HL-60 (cell line): ENCODE data around the gene MCUB.
"Not testable (repeated sequence)": the region's sequence is repeated elsewhere in the genome, so short reads cannot be mapped to it uniquely, and the experiment has no call there.

Experiments used
- DNase-seq, 2 experiments: peaks; one replicate each; pipeline ENCODE4 v3.0.0-alpha.2; 2010 to 2020; ENCODE audit warnings: low read depth in 1 of 2, low spot score in 1 of 2
- H3K27ac ChIP-seq: fragments of 250-450 bp; sonication (Bioruptor Pico); replicated peaks from 2 replicates; pipeline ENCODE4 v1.5.1; 2020; ENCODE audit warnings: mild to moderate bottlenecking, moderate library complexity
- H3K27me3 ChIP-seq: fragments of 250-450 bp; sonication (Bioruptor Pico); 2 replicates; pipeline ENCODE4 v1.5.1; 2021; ENCODE audit warnings: mild to moderate bottlenecking, moderate library complexity; ENCODE audit not compliant: insufficient read depth, poor library complexity, severe bottlenecking
- H3K4me3 ChIP-seq: replicated peaks from 2 replicates; pipeline ENCODE4 v1.5.1; 2011; ENCODE audit warnings: mild to moderate bottlenecking, control low read depth, low read length; ENCODE audit not compliant: insufficient read depth
- CTCF ChIP-seq: IDR thresholded peaks from one replicate; pipeline ENCODE4 v1.5.1; 2011; ENCODE audit warnings: low read length, control low read depth, inconsistent platforms; ENCODE audit not compliant: insufficient read depth
- GABPA ChIP-seq: IDR thresholded peaks from 2 replicates; pipeline ENCODE4 v1.6.1; 2012; ENCODE audit warnings: low read depth
- POLR2AphosphoS5 ChIP-seq: IDR thresholded peaks from 2 replicates; pipeline ENCODE4 v1.6.1; 2012; ENCODE audit warnings: low read depth
- REST ChIP-seq: IDR thresholded peaks from 2 replicates; pipeline ENCODE4 v1.6.1; 2012; ENCODE audit warnings: low read depth; ENCODE audit not compliant: insufficient replicate concordance
- SPI1 ChIP-seq: IDR thresholded peaks from 2 replicates; pipeline ENCODE4 v1.6.1; 2012; ENCODE audit warnings: low read depth, mild to moderate bottlenecking, borderline replicate concordance

MCUB gene

GRCh38 chr4:109579997-109580396 lies 20.0 kb downstream of the MCUB start:
- not testable (repeated sequence) for DNase-seq, H3K4me3 ChIP-seq, H3K27me3 ChIP-seq, H3K27ac ChIP-seq

GRCh38 chr4:109588176-109588575 lies 28.1 kb downstream of the MCUB start:
- TF ChIP-seq GABPA (no peak), SPI1 (no peak), REST (no peak), POLR2AphosphoS5 (no peak), CTCF (no peak)
- Histone ChIP-seq H3K4me3 (no peak overlapping the region), H3K27ac (no peak overlapping the region)

GRCh38 chr4:109589119-109589518 lies 29.1 kb downstream of the MCUB start:
- no peak for DNase-seq
- TF ChIP-seq REST (no peak), GABPA (no peak), CTCF (no peak), SPI1 (no peak), POLR2AphosphoS5 (no peak)

More at GRCh38 chr4:109588176-109588575, 28.1 kb downstream of the MCUB start:
- H3K27me3 ChIP-seq, result no peaks in the 10 kb centered on the region
- no peak for DNase-seq

GRCh38 chr4:109589605-109590004 lies 29.6 kb downstream of the MCUB start:
- TF ChIP-seq GABPA (no peak), REST (no peak), SPI1 (no peak)
- Histone ChIP-seq H3K27ac (no peak overlapping the region), H3K4me3 (no peak overlapping the region), H3K27me3 (no peaks in the 10 kb centered on the region)
- DNase-seq, result no peak

More at GRCh38 chr4:109589119-109589518, 29.1 kb downstream of the MCUB start:
- no peak overlapping the region for H3K27ac ChIP-seq
- no peak overlapping the region for H3K4me3 ChIP-seq
- H3K27me3 ChIP-seq, result no peaks in the 10 kb centered on the region
